H1 (cell line): ENCODE measurements around the gene CREG2. TPM values are rescaled to one million over a fixed set of nuclear protein-coding genes. Genes with fewer than 3 reads are reported as not detected.

ENCODE experiments used
- CTCF ChIA-PET: fragments of 300-600 bp; sonication (Branson Sonifier 250); formaldehyde crosslinking; loops from one replicate; lab custom pipeline; 2021; ENCODE audit not compliant: partially characterized antibody; lab: Charles Lee
- POLR2A ChIA-PET: fragments of 300-600 bp; sonication (Branson Sonifier 250); formaldehyde crosslinking; loops from one replicate; lab custom pipeline; 2021; ENCODE audit warnings: inconsistent platforms; ENCODE audit not compliant: partially characterized antibody; lab: Charles Lee
- DNase-seq, 2 experiments: peaks; one replicate each; pipeline versions ENCODE4 v3.0.0 to v3.0.0-alpha.2; 2010 to 2022; ENCODE audit warnings: low spot score in 2 of 2, low read depth in 1 of 2, mixed read lengths in 1 of 2
- FAIRE-seq: peaks from 2 replicates; lab custom pipeline; 2011; peaks lifted over from hg19 to GRCh38; lab: Jason Lieb, UNC
- H2AFZ ChIP-seq: 2 replicates; pipeline ENCODE4 v1.8.1; 2012; ENCODE audit warnings: low read length, inconsistent platforms
- H2AK5ac ChIP-seq: 2 replicates; pipeline ENCODE4 v1.6.1; 2013; ENCODE audit warnings: low read depth, low read length
- H2BK120ac ChIP-seq: replicated peaks from 2 replicates; pipeline ENCODE3; 2013; ENCODE audit warnings: low read depth, low read length, inconsistent platforms
- H2BK12ac ChIP-seq: 2 replicates; pipeline ENCODE4 v1.6.1; 2013; ENCODE audit warnings: low read depth, low read length
- H2BK15ac ChIP-seq: 2 replicates; pipeline ENCODE4 v1.6.1; 2013; ENCODE audit warnings: low read length
- H2BK20ac ChIP-seq: 2 replicates; pipeline ENCODE4 v1.6.1; 2013; ENCODE audit warnings: low read length
- H2BK5ac ChIP-seq: 2 replicates; pipeline ENCODE4 v1.6.1; 2013; ENCODE audit warnings: low read depth, low read length
- H3K14ac ChIP-seq: 2 replicates; pipeline ENCODE4 v1.6.1; 2013; ENCODE audit warnings: inconsistent platforms; ENCODE audit not compliant: insufficient read length
- H3K18ac ChIP-seq: 2 replicates; pipeline ENCODE4 v1.6.1; 2013; ENCODE audit warnings: low read length; ENCODE audit errors: extremely low read depth
- H3K23ac ChIP-seq: 2 replicates; pipeline ENCODE4 v1.6.1; 2013; ENCODE audit warnings: inconsistent platforms; ENCODE audit not compliant: insufficient read length
- H3K23me2 ChIP-seq: 2 replicates; pipeline ENCODE4 v1.6.1; 2013; ENCODE audit warnings: low read depth, low read length
- H3K27ac ChIP-seq: 2 replicates; pipeline ENCODE4 v1.6.1; 2011; ENCODE audit warnings: low read depth, low read length, inconsistent platforms
- H3K27me3 ChIP-seq, 4 experiments: replicated peaks in 1 of 4; 1 replicate in 1 of 4; 2 replicates in 3 of 4; pipeline versions ENCODE4 v1.6.1 to v1.8.1; 2011 to 2013; ENCODE audit warnings: low read length in 3 of 4, mild to moderate bottlenecking in 3 of 4, inconsistent platforms in 2 of 4, mixed read lengths in 2 of 4, moderate library complexity in 1 of 4; ENCODE audit not compliant: control insufficient read depth in 3 of 4, insufficient read depth in 3 of 4; ENCODE audit errors: extremely low read depth in 1 of 4
- H3K36me3 ChIP-seq, 4 experiments: 2 replicates each; pipeline versions ENCODE4 v1.6.1 to v1.8.1; 2011 to 2013; ENCODE audit warnings: mild to moderate bottlenecking in 4 of 4, low read length in 3 of 4, moderate library complexity in 2 of 4, control low read depth in 1 of 4, inconsistent platforms in 1 of 4; ENCODE audit not compliant: insufficient read depth in 4 of 4, control insufficient read depth in 2 of 4
- H3K4ac ChIP-seq: replicated peaks from 2 replicates; pipeline ENCODE3; 2013; ENCODE audit warnings: low read length, low read depth, mixed read lengths, inconsistent platforms; ENCODE audit not compliant: insufficient read length
- H3K4me1 ChIP-seq, 4 experiments: replicated peaks in 1 of 4; 1 replicate in 1 of 4; 2 replicates in 3 of 4; pipeline versions ENCODE4 v1.6.1 to v1.8.1; 2011 to 2013; ENCODE audit warnings: low read length in 3 of 4, inconsistent platforms in 2 of 4, mixed read lengths in 1 of 4; ENCODE audit not compliant: insufficient read depth in 4 of 4, control insufficient read depth in 3 of 4
- H3K4me2 ChIP-seq, 2 experiments: 2 replicates each; pipeline versions ENCODE4 v1.6.1 to v1.8.1; 2011 to 2013; ENCODE audit warnings: low read depth in 2 of 2, low read length in 2 of 2, control low read depth in 1 of 2, inconsistent platforms in 1 of 2, mild to moderate bottlenecking in 1 of 2; ENCODE audit not compliant: insufficient read depth in 1 of 2
- H3K4me3 ChIP-seq, 4 experiments: fragments of 200-600, 300-600 bp in 1 of 4; sonication (generic), shearing (Covaris generic), sonication (Bioruptor Twin) in 1 of 4; 2 replicates each; pipeline versions ENCODE4 v1.5.1 to v1.8.1; 2011 to 2016; ENCODE audit warnings: low read length in 4 of 4, low read depth in 3 of 4, control low read depth in 2 of 4, inconsistent platforms in 2 of 4, mild to moderate bottlenecking in 2 of 4, mixed read lengths in 1 of 4, moderate library complexity in 1 of 4; ENCODE audit not compliant: insufficient read depth in 2 of 4; ENCODE audit errors: extremely low read depth in 1 of 4
- H3K56ac ChIP-seq: replicated peaks from 2 replicates; pipeline ENCODE3; 2013; ENCODE audit warnings: low read depth, mild to moderate bottlenecking, mixed read lengths, low read length, inconsistent platforms; ENCODE audit not compliant: insufficient read length
- H3K79me1 ChIP-seq: 2 replicates; pipeline ENCODE4 v1.6.1; 2013; ENCODE audit warnings: low read depth, low read length, control low read depth
- H3K79me2 ChIP-seq, 2 experiments: 2 replicates each; pipeline versions ENCODE4 v1.6.1 to v1.8.1; 2012 to 2013; ENCODE audit warnings: low read length in 2 of 2, mild to moderate bottlenecking in 2 of 2, inconsistent platforms in 1 of 2; ENCODE audit not compliant: insufficient read depth in 2 of 2, control insufficient read depth in 1 of 2
- H3K9ac ChIP-seq, 4 experiments: replicated peaks in 1 of 4; 1 replicate in 1 of 4; 2 replicates in 3 of 4; pipeline versions ENCODE4 v1.6.1 to v1.8.1; 2011 to 2013; ENCODE audit warnings: low read depth in 3 of 4, low read length in 3 of 4, control low read depth in 2 of 4, mild to moderate bottlenecking in 2 of 4, moderate library complexity in 2 of 4, inconsistent platforms in 1 of 4; ENCODE audit errors: extremely low read depth in 1 of 4
- H3K9me3 ChIP-seq, 2 experiments: 2 replicates each; pipeline versions ENCODE4 v1.6.1 to v1.8.1; 2012 to 2013; ENCODE audit warnings: mild to moderate bottlenecking in 2 of 2, moderate library complexity in 2 of 2, control low read depth in 1 of 2, inconsistent platforms in 1 of 2, low read depth in 1 of 2, low read length in 1 of 2, mixed read lengths in 1 of 2; ENCODE audit not compliant: insufficient read depth in 2 of 2
- H4K20me1 ChIP-seq, 2 experiments: replicated peaks in 1 of 2; 2 replicates each; pipeline versions ENCODE3 to v1.8.1; 2011 to 2013; ENCODE audit warnings: inconsistent platforms in 2 of 2, low read length in 2 of 2, mild to moderate bottlenecking in 1 of 2; ENCODE audit not compliant: insufficient read depth in 2 of 2, control insufficient read depth in 1 of 2
- H4K5ac ChIP-seq: 2 replicates; pipeline ENCODE4 v1.6.1; 2013; ENCODE audit warnings: low read length, low read depth, mixed read lengths, inconsistent platforms; ENCODE audit not compliant: insufficient read length
- H4K8ac ChIP-seq: 2 replicates; pipeline ENCODE4 v1.8.0; 2013; ENCODE audit warnings: mild to moderate bottlenecking, moderate library complexity, low read length, inconsistent platforms; ENCODE audit not compliant: insufficient read depth; ENCODE audit errors: extremely low read depth
- H4K91ac ChIP-seq: replicated peaks from 2 replicates; pipeline ENCODE3; 2013; ENCODE audit warnings: low read length, mixed read lengths, inconsistent platforms; ENCODE audit not compliant: insufficient read length
- ASH2L ChIP-seq: fragments of 200-600, 300-600 bp; sonication (generic); IDR thresholded peaks from one replicate; pipeline ENCODE4 v1.7.1; 2017; ENCODE audit warnings: low read length
- CBX5 ChIP-seq: fragments of 300-800, 300-1000 bp; sonication (generic); IDR thresholded peaks from 2 replicates; pipeline ENCODE4 v1.7.1; 2016; ENCODE audit warnings: antibody characterized with exemption, low read length, low read depth
- CHD1 ChIP-seq: IDR thresholded peaks from 2 replicates; pipeline ENCODE4 v1.6.1; 2012; ENCODE audit warnings: low read depth, low read length, improper control_type of control experiment
- KDM1A ChIP-seq: fragments of 200-600, 300-600 bp; sonication (generic); IDR thresholded peaks from 2 replicates; pipeline ENCODE4 v1.7.1; 2016; ENCODE audit warnings: mild to moderate bottlenecking, low read length, borderline replicate concordance
- PHF8 ChIP-seq: fragments of 200-600 bp; sonication (generic); conservative IDR thresholded peaks from 2 replicates; pipeline ENCODE4 v1.7.1; 2012; ENCODE audit warnings: low read depth, mild to moderate bottlenecking, inconsistent platforms, low read length, moderate library complexity
- POLR2AphosphoS5 ChIP-seq: IDR thresholded peaks from 2 replicates; pipeline ENCODE4 v1.6.1; 2011; ENCODE audit warnings: low read depth, low read length
- RBBP5 ChIP-seq: IDR thresholded peaks from 2 replicates; pipeline ENCODE4 v1.7.1; 2012; ENCODE audit warnings: low read depth, mild to moderate bottlenecking, inconsistent platforms, low read length, moderate library complexity, borderline replicate concordance
- RNF2 ChIP-seq: fragments of 200-900, 300-1000 bp; sonication (generic); IDR thresholded peaks from 2 replicates; pipeline ENCODE4 v1.7.1; 2016; ENCODE audit warnings: borderline replicate concordance, low read depth, mild to moderate bottlenecking, antibody characterized with exemption, low read length; ENCODE audit not compliant: poor library complexity, severe bottlenecking; ENCODE audit errors: missing control alignments
- RXRA ChIP-seq: IDR thresholded peaks from 2 replicates; pipeline ENCODE4 v1.6.1; 2011; ENCODE audit warnings: low read depth, mild to moderate bottlenecking, low read length, moderate library complexity; ENCODE audit not compliant: insufficient read depth
- SIX5 ChIP-seq: IDR thresholded peaks from 2 replicates; pipeline ENCODE4 v1.6.1; 2011; ENCODE audit warnings: mild to moderate bottlenecking, low read depth, low read length
- WGBS, 2 experiments: shearing (Covaris generic) in 1 of 2; methylation state at CpG; one replicate each; pipeline versions ENCODE4 v1.1.6 to v1.1.7; 2013 to 2015; ENCODE audit warnings: low lambda C conversion rate in 2 of 2, mixed read lengths in 2 of 2, inconsistent platforms in 1 of 2, low coverage in 1 of 2, missing lambda C conversion rate in 1 of 2; ENCODE audit not compliant: insufficient replicate concordance in 2 of 2, insufficient coverage in 1 of 2, insufficient read length in 1 of 2; ENCODE audit errors: extremely low coverage in 1 of 2, missing lambda C conversion rate in 1 of 2; 5-methylcytosine and 5-hydroxymethylcytosine counted together
- polyA plus RNA-seq, 7 experiments: library from polyadenylated mRNA; depleted of rRNA in 3 of 7; stranded (reverse) in 5 of 7; unstranded in 2 of 7; fragments of >200 nt in 5 of 7; fragments of 200-250 nt in 2 of 7; gene quantifications; 1 replicate in 5 of 7; 2 replicates in 1 of 7; 4 replicates in 1 of 7; pipeline versions ENCODE4 v1.2.1 to v1.2.3, GENCODE V29; 2011 to 2013; ENCODE audit warnings: missing spikeins in 2 of 7, mixed read lengths in 2 of 7
- total RNA-seq: library from RNA; stranded (reverse); fragmentation: NEBNext Ultra II Directional; extraction: Animal tissue kit (Norgen Biotek cat#: 25700); gene quantifications from 2 replicates; pipeline ENCODE4 v1.2.1, GENCODE V29; 2021
- TF ChIP-seq, protein P1 (sequence below), 3 experiments: IDR thresholded peaks; 1 replicate in 2 of 3; 2 replicates in 1 of 3; pipeline versions ENCODE4 v1.5.1 to v1.6.1; 2011; ENCODE audit warnings: low read length in 3 of 3, mild to moderate bottlenecking in 3 of 3, inconsistent platforms in 2 of 3, low read depth in 1 of 3, moderate library complexity in 1 of 3; ENCODE audit not compliant: insufficient read depth in 1 of 3; ENCODE audit errors: control extremely low read depth in 1 of 3

Gene CREG2
- total and polyA plus RNA-seq, 2 of the 8 experiments (the other 6 are each of a cell fraction or from before 2014, with no cell fraction given), result 2.0 to 2.2 TPM

DNA sequence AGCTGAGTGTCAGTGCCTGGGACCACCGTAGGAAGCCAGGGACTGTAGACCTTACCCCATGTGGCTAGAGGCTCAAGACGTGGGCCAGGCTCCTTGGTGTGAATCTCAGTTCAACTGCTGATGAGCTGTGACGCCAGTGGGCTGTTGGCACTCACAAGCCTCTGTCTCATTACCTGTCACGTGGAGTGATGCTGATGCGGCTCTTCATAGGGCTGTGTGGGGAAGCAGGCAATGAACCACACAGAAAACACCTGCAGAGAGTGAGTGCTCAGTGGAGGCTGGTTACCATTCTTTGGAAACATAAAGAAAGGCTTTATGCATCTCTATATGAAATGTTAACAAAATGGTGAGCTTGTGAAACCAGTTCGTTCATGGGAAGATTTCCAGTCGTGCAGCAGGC is 36.1 kb downstream of the CREG2 start:
- H3K56ac ChIP-seq, result no peak overlapping the region
- no peak overlapping the region for H3K4me3 ChIP-seq
- H2BK20ac ChIP-seq, result no peak overlapping the region
- no peak overlapping the region for H2BK15ac ChIP-seq
- 0 out of 2 replicates have a peak overlapping the region, but pooled peaks have one; percentile 3 for H2AK5ac ChIP-seq
- DNase-seq, result no peak
- no peaks in the 10 kb centered on the region for H3K79me2 ChIP-seq
- H3K36me3 ChIP-seq, result no peaks in the 10 kb centered on the region
- H3K4ac ChIP-seq, result no peak overlapping the region
- H3K4me2 ChIP-seq, result no peak overlapping the region
- H4K91ac ChIP-seq, result no peak overlapping the region
- H3K9ac ChIP-seq, result no peak overlapping the region
- H3K27me3 ChIP-seq, result no peaks in the 10 kb centered on the region
- no peak overlapping the region for H2AFZ ChIP-seq
- POLR2A ChIA-PET, result interaction anchor here (1.0 kb wide), 1 partner anchor 10 kb away, joined by 3 read pairs; no protein-coding TSS in a partner anchor
- no peaks in the 10 kb centered on the region for H3K79me1 ChIP-seq
- no peak overlapping the region for H3K23ac ChIP-seq
- 88% methylated on average over 7 of the region's 7 CpGs; no CpG with 5 or more reads in 1 of the 2 experiments for WGBS, 2 experiments
- no peaks in the 10 kb centered on the region for H3K23me2 ChIP-seq
- H2BK12ac ChIP-seq, result no peak overlapping the region
- H2BK5ac ChIP-seq, result no peak overlapping the region; the same call in 1 of the 2 replicates
- no peak overlapping the region for H2BK120ac ChIP-seq
- FAIRE-seq, result no peak
- H3K18ac ChIP-seq, result no peak overlapping the region
- H3K4me1 ChIP-seq, result peaks cover 0 to 5% (median under 1%) of the 10 kb centered on the region in 4 experiments; a peak in 3 of 7 replicates
- H3K9me3 ChIP-seq, result no peaks in the 10 kb centered on the region
- H3K14ac ChIP-seq, result no peak overlapping the region
- CTCF ChIA-PET, result interaction anchor here (1.1 to 6.4 kb wide), 14 partner anchors 10 to 62 kb away, joined by 3 to 33 read pairs (median 6); partner anchors contain the start of gene CREG2
- H4K8ac ChIP-seq, result no peak overlapping the region
- H3K27ac ChIP-seq, result no peak overlapping the region
- no peaks in the 10 kb centered on the region for H4K20me1 ChIP-seq
- H4K5ac ChIP-seq, result no peak overlapping the region
- TF ChIP-seq KDM1A (no peak), POLR2AphosphoS5 (no peak), RXRA (no peak), RNF2 (no peak), SIX5 (no peak), RBBP5 (no peak), CHD1 (no peak), CBX5 (no peak), ASH2L (no peak), PHF8 (no peak)
- TF ChIP-seq, protein P1, sequence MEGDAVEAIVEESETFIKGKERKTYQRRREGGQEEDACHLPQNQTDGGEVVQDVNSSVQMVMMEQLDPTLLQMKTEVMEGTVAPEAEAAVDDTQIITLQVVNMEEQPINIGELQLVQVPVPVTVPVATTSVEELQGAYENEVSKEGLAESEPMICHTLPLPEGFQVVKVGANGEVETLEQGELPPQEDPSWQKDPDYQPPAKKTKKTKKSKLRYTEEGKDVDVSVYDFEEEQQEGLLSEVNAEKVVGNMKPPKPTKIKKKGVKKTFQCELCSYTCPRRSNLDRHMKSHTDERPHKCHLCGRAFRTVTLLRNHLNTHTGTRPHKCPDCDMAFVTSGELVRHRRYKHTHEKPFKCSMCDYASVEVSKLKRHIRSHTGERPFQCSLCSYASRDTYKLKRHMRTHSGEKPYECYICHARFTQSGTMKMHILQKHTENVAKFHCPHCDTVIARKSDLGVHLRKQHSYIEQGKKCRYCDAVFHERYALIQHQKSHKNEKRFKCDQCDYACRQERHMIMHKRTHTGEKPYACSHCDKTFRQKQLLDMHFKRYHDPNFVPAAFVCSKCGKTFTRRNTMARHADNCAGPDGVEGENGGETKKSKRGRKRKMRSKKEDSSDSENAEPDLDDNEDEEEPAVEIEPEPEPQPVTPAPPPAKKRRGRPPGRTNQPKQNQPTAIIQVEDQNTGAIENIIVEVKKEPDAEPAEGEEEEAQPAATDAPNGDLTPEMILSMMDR (IDR thresholded peaks at IDR 0.05; ENCODE audit: control extremely low read depth in 1 of 3, insufficient read depth in 1 of 3, low read depth in 1 of 3, low read length in 3 of 3), result no peak
